RKO (cell line): Measurements from ENCODE around the gene ZNF467.

ENCODE experiments used
- DNase-seq: peaks from one replicate; pipeline ENCODE4 v3.0.0-alpha.2; 2016; ENCODE audit warnings: low spot score

ZNF467 gene

DNA sequence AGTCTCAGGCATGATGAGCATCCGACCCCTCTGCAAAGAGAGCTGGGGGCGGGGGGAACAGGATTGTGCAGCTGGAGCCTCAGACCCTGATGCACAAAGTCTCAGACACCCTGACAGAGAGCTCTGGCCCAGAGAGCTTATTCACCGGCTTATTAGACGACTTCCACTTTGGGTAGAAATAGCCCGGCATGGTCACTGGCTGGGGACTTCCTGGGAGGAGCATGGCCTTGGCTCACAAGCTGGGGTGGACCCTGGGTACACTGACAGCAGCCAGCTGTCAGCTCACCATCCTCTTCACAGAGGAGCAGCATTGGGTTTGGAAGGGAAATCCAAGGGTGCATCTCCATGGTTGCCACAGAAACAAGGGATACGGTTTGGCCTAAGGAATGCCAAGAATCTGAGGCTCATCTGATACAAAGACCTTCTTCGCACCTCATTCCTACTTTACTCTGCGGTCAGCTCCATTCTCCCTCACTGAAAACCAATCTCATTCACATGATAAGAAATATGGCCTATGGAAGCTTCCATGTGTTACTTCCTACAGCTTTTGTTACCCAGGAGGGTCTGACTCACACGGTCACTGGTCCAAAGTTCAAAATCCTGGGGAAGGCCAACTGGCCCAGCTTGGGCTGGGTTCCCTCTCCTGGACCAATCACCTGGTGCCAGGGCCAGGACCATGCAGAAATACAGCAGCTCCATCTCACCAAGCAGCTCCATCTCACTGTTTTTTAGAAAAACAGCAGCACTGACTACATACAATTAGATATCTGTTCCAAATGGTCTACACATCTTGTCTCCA is 25.1 kb downstream of the ZNF467 start:
- DNase-seq = peak; percentile 13

- DNase-seq = no peak
Observed at GRCh38 chr7:149743476-149744255, 29.7 kb downstream of the ZNF467 start.

GRCh38 chr7:149742075-149742701 is 31.2 kb downstream of the ZNF467 start:
- DNase-seq = peak; percentile 82

GRCh38 chr7:149741629-149742028 is 31.8 kb downstream of the ZNF467 start:
- peak; percentile 48 for DNase-seq

GRCh38 chr7:149736478-149737360 is 36.7 kb downstream of the ZNF467 start:
- DNase-seq = no peak

DNA sequence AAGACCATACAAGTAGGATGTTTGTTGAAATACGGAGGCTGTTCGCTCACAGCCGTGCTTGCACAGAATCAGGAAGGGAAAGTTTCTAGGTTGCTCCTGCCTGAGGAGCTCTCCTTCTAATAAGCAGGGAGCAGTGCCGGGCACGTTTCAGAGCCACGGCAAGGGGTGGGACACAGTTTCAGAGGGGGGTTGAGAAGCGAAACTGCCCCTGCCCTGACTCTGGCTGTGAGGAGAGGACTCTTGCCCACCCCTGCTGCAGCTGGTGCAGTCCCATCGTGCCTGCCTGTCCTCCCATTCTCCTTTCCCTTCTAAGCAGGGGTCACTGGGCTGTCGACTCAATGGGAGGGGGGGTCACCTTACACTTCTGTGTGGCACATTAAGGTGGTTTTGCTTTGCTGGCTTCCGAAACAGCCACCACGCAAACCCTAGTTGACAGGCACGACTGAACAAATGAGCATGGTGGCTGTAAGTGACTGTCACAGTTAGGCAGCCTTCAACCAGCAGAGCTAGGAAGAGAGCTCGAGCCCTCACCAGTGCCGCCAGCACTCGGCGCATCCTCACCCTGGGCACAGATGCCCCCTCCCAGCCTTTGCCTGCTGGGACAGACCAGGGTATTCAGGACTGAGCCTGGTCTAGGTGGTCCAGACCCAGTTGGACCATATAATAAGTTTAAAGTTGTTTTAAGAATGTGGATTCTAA is 37.5 kb downstream of the ZNF467 start:
- no peak for DNase-seq

GRCh38 chr7:149735181-149735602 is 38.2 kb downstream of the ZNF467 start:
- DNase-seq = no peak

- DNase-seq = no peak
Observed at GRCh38 chr7:149734791-149735075, 38.7 kb downstream of the ZNF467 start.

- no peak for DNase-seq
Observed at GRCh38 chr7:149733924-149734790, 39.2 kb downstream of the ZNF467 start.

- no peak for DNase-seq
Observed at GRCh38 chr7:149733131-149733923, 40.1 kb downstream of the ZNF467 start.

DNA sequence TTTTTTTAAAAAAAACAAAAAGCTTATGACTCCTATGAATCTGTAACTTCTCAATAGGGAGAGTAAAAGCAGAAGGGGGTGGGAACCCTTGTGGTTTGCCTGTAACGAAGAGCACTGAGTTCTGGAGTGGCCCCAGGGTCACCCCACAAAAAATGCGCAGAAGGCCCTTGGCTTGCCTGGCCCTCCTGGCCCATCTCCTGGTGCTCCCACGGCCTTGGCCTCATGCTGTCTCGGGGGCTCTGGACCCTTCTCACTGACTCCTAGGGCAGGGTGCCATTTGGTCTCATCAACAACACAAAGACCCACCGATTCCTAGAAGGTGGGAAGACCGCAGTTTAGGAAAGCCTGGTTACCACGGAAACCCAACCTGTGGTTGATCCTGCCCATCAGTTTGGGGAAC is 40.8 kb downstream of the ZNF467 start:
- no peak for DNase-seq

DNA sequence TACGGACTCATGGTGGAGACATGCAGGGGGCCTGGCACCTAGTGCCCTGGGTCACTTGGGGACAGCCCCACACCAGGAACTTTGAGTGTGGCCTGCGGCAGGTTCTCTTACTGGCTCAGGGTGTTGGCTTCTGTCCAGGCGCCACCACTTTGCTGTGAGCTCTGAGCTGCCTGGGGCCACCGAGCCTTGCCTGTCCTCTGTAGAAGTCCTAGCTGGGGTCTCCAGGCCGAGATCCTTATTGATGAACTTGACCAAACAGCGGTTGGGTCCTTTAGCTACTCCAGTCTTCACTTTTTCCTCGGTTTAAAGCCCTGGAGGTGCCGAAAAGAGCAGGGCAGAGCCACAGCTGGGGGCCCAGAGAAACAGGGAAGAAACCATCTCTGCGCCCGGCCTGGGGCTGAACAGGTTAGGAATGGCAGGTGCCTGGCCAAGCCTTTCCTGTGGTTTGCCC is 41.3 kb downstream of the ZNF467 start:
- DNase-seq = no peak

- no peak for DNase-seq
Observed at GRCh38 chr7:149731207-149731955, 42.0 kb downstream of the ZNF467 start.

GRCh38 chr7:149729983-149730801 is 43.2 kb downstream of the ZNF467 start:
- DNase-seq = no peak

DNA sequence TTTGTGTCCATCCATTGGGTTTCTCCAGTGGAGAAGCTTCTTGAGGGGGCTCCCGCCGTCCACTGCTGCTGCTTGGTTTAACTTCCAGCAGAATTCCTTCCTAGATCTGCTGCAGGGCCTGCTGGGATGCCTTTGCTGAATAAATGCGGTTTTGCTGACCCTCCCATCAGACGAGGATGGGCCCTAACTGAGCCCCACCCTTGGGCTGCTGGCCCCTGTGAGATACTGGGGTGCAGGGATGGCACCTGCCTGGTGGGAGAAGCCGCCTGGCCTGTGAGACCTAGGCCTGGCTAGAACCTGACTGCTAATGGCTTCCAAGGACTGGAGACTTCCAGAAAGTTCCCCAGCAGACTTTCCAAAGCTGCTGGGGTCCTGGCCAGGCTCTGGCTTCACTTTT is 43.8 kb downstream of the ZNF467 start:
- DNase-seq = no peak

DNA sequence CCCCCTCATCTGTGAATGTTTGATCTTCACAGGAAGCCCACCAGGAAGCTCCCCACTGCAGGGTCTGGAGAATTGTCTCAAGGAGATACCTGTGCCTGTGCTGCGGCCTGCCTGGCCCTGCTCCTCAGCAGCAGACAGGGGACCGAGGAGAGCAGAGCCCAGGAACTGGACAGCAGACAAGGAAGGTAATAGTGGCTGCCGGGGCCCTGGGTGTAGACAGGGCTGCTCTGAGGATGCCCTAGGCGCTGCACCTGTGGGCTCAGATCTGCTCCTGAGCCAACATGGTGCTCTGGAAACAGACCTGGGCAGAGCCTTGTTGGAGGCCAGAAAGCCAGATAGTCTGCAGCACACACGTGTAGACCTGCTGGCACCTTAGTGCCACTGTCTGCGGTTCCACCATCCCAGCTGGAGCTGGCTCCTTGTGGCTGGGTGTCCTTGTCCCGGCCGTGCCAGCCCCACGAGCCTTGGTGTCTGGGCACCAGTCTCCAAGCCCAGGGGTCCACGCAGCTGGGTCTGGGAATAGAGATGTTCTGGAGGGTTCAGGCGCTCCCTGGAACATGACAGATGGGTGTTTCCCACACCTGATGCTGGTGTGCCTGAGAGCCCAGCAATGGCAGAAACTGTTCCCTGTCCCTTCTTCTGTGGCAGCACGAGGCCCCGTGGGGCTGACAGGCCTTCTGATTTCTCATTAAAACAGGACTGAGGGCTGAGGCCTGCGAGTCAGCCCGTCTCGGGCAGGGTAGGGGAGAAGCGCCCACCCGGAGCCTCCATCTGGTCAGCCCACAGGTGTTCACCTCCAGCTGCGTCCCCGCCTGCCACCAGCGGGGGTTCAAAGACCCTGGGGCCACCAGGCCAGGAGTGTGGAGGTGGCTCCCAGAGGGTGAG is 44.7 kb downstream of the ZNF467 start:
- DNase-seq = no peak
